Neutrophil (primary cell): ENCODE measurements around the gene PPM1K.

Source experiments
- H3K27ac ChIP-seq: fragments of 200-600 bp; sonication (generic); 2 replicates; pipeline ENCODE4 v1.5.1; 2016; ENCODE audit warnings: mild to moderate bottlenecking, moderate library complexity
- H3K27me3 ChIP-seq: fragments of 200-600 bp; sonication (generic); 2 replicates; pipeline ENCODE4 v1.6.0; 2016; ENCODE audit warnings: mild to moderate bottlenecking
- H3K36me3 ChIP-seq: fragments of 200-600 bp; sonication (generic); 2 replicates; pipeline ENCODE4 v1.5.1; 2017
- H3K4me1 ChIP-seq, 2 experiments: fragments of 200-600 bp in 1 of 2; sonication (generic) in 1 of 2; 1 replicate in 1 of 2; 2 replicates in 1 of 2; pipeline versions ENCODE4 v1.5.1 to v1.6.1; 2013 to 2016; ENCODE audit warnings: low read depth in 1 of 2, low read length in 1 of 2, mild to moderate bottlenecking in 1 of 2, moderate library complexity in 1 of 2; ENCODE audit not compliant: control insufficient read depth in 1 of 2, insufficient read depth in 1 of 2
- H3K4me3 ChIP-seq, 2 experiments: fragments of 200-600 bp in 1 of 2; sonication (generic) in 1 of 2; 1 replicate in 1 of 2; 2 replicates in 1 of 2; pipeline ENCODE4 v1.5.1; 2013 to 2016; ENCODE audit warnings: low read depth in 1 of 2, low read length in 1 of 2, mild to moderate bottlenecking in 1 of 2, moderate library complexity in 1 of 2
- H3K9me3 ChIP-seq: fragments of 200-600 bp; sonication (generic); 2 replicates; pipeline ENCODE4 v1.5.1; 2016
- TF ChIP-seq, protein P1 (sequence below): fragments of 200-600 bp; sonication (generic); IDR thresholded peaks from 2 replicates; pipeline ENCODE4 v1.5.1; 2016; ENCODE audit warnings: antibody characterized with exemption

The PPM1K gene

DNA sequence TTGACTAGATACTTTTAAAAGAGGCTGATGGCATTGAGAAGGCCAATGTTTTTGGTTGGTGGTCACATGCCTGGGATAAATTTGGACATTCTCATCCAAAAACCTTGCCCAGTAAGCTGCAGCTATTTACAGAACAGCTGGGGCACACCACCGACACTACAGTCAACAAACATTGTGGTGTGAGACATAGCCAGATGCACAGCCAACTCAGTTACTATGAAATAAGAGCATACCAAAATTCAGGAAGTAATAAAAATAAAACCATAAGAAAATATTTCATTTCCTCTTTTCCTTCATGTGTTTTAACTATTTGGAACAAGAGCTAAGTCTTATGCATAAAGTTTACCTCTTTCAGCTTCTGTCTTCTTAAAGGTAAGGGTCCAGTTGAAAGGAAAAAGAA, 8.8 kb downstream of the PPM1K start:
- H3K27me3 ChIP-seq, result no peaks in the 10 kb centered on the region
- no peak overlapping the region for H3K4me3 ChIP-seq
- TF ChIP-seq, protein P1, sequence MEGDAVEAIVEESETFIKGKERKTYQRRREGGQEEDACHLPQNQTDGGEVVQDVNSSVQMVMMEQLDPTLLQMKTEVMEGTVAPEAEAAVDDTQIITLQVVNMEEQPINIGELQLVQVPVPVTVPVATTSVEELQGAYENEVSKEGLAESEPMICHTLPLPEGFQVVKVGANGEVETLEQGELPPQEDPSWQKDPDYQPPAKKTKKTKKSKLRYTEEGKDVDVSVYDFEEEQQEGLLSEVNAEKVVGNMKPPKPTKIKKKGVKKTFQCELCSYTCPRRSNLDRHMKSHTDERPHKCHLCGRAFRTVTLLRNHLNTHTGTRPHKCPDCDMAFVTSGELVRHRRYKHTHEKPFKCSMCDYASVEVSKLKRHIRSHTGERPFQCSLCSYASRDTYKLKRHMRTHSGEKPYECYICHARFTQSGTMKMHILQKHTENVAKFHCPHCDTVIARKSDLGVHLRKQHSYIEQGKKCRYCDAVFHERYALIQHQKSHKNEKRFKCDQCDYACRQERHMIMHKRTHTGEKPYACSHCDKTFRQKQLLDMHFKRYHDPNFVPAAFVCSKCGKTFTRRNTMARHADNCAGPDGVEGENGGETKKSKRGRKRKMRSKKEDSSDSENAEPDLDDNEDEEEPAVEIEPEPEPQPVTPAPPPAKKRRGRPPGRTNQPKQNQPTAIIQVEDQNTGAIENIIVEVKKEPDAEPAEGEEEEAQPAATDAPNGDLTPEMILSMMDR, result no peak
- H3K9me3 ChIP-seq, result no peaks in the 10 kb centered on the region
- no peak overlapping the region for H3K27ac ChIP-seq
- no peaks in the 10 kb centered on the region for H3K36me3 ChIP-seq
- H3K4me1 ChIP-seq, result no peaks in the 10 kb centered on the region

DNA sequence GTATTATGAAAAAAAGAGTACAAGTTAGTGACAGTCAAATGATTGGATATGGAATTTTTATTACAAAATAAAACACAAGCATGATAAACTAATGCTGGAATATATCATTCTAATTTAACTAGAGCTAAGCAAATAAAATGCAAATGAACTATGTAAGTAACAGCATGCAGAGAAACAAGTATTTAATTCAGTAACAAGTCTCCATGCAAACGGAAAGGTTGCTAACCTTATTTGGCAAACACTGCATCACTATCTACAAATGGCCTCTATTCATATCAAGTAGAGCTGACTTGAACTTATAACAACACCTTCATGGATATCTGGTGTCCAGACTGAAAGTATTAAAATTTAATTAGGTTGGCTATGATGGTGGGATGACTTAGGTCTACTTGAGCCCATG, 15.4 kb downstream of the PPM1K start:
- no peak overlapping the region for H3K4me3 ChIP-seq
- no peak overlapping the region for H3K27ac ChIP-seq
- TF ChIP-seq, protein P1, result no peak
- H3K9me3 ChIP-seq, result no peaks in the 10 kb centered on the region
- H3K27me3 ChIP-seq, result no peaks in the 10 kb centered on the region
- H3K36me3 ChIP-seq, result no peaks in the 10 kb centered on the region
- no peaks in the 10 kb centered on the region for H3K4me1 ChIP-seq

DNA sequence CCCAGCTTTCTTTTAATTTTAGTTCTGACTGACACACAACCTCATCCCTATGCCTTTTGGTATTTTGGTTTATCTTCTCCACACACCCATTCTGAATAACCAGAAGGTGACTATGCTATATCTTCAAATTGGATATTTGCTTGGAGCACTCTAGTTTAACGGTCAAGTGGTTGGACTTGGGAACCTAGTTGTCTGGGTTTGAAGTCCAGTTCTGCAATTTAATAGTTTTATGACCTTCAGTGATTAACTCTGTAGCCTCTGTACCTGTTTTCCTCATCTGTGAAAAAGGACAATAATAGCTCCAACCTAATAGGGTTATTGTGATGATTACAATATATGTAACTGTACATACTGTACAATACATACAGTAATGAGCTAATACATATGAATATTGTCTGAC, 20.0 kb downstream of the PPM1K start:
- Histone ChIP-seq H3K4me3 (no peak overlapping the region), H3K36me3 (no peaks in the 10 kb centered on the region)
- TF ChIP-seq, protein P1, result no peak

DNA sequence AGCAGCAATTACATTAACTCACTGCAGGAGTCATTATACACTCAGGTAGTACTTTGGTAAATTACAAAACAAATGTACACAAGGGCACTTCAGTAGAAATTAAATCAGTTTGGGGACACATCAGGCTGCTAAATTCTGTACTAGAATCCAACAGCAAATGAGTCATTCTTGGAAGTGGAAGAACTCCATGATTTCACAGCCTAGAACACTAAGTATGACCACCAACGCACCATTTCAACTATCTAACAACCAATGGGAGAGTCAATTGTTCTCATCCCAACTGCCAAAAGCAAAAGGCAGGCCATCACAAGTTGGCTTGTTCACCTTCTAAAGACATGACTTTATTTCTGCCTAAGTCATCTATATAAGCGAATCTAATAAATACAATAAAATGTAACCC, 26.6 kb downstream of the PPM1K start:
- H3K4me1 ChIP-seq, result no peaks in the 10 kb centered on the region
- H3K36me3 ChIP-seq, result no peaks in the 10 kb centered on the region
- H3K27ac ChIP-seq, result no peak overlapping the region
- H3K4me3 ChIP-seq, result no peak overlapping the region
- no peaks in the 10 kb centered on the region for H3K9me3 ChIP-seq
- TF ChIP-seq, protein P1, result no peak
- H3K27me3 ChIP-seq, result no peaks in the 10 kb centered on the region

More for the DNA sequence above, 20.0 kb downstream of the PPM1K start:
- Histone ChIP-seq H3K27ac (no peak overlapping the region), H3K9me3 (no peaks in the 10 kb centered on the region), H3K27me3 (no peaks in the 10 kb centered on the region), H3K4me1 (no peaks in the 10 kb centered on the region)

DNA sequence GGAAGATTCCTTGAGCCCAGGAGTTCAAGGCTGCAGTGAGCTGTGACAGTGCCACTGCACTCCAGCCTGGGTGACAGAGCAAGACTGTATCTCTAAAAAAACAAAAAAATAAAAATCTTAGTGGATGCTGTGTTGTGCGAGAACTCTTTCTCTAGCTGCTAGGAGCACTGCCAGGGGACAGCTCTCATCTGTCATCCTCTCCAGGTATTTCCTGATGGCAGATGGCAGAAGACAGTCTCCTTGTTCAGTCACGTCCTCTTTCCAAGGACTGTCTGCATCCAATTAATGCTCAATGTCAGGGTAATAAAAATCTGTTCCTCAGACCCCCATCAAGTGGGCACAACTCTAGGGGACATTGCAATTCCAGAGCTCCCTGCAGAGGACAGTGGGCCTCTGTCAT, 29.2 kb downstream of the PPM1K start:
- no peaks in the 10 kb centered on the region for H3K9me3 ChIP-seq
- TF ChIP-seq, protein P1, result no peak
- no peak overlapping the region for H3K27ac ChIP-seq
- no peaks in the 10 kb centered on the region for H3K36me3 ChIP-seq
- no peaks in the 10 kb centered on the region for H3K27me3 ChIP-seq
- H3K4me3 ChIP-seq, result no peak overlapping the region
- no peaks in the 10 kb centered on the region for H3K4me1 ChIP-seq

DNA sequence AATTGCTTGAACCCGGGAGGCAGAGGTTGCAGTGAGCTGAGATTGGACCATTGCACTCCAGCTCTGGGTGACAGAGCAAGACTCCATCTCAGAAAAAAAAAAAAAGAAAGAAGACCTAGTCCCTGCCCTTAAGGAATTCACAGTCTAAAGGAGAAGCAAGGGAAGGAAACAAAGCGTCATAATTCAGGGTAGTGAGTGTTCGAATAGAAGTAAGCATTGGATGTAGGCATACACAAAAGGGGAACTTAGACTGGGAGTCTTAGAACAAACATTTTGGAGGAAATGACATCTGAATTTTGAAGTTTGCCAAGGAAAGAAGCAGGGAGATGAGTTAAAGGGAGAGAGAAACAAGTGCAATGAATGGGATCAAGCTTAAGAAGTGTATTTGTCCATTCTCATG, 32.4 kb downstream of the PPM1K start:
- TF ChIP-seq, protein P1, result no peak
- Histone ChIP-seq H3K27ac (no peak overlapping the region), H3K4me1 (no peaks in the 10 kb centered on the region), H3K27me3 (no peaks in the 10 kb centered on the region), H3K36me3 (no peaks in the 10 kb centered on the region), H3K4me3 (no peak overlapping the region), H3K9me3 (no peaks in the 10 kb centered on the region)
